GM19193 (cell line): ENCODE data around the gene PRUNE1.

ENCODE experiments used
- POLR2A ChIP-seq: IDR thresholded peaks from 4 replicates; pipeline ENCODE4 v1.6.1; 2011; ENCODE audit not compliant: insufficient read depth, insufficient read length; ENCODE audit errors: extremely low read depth

PRUNE1 gene

GRCh38 chr1:151010346-151010726 is 2.1 kb downstream of the PRUNE1 start:
- TF ChIP-seq POLR2A: no peak

GRCh38 chr1:151011154-151011850 is 3.1 kb downstream of the PRUNE1 start:
- no peak for TF ChIP-seq POLR2A

- no peak for TF ChIP-seq POLR2A
Observed at GRCh38 chr1:151012684-151013471, 4.6 kb downstream of the PRUNE1 start.

- TF ChIP-seq POLR2A: no peak
Observed at GRCh38 chr1:151013518-151013917, 5.3 kb downstream of the PRUNE1 start.

- no peak for TF ChIP-seq POLR2A
Observed at GRCh38 chr1:151024540-151025146, 16.4 kb downstream of the PRUNE1 start.

- no peak for TF ChIP-seq POLR2A
Observed at GRCh38 chr1:151026460-151026859, 18.2 kb downstream of the PRUNE1 start.

- TF ChIP-seq POLR2A: no peak
Observed at GRCh38 chr1:151032164-151032563, 23.9 kb downstream of the PRUNE1 start.

- TF ChIP-seq POLR2A: no peak
Observed at GRCh38 chr1:151035167-151035566, 26.9 kb downstream of the PRUNE1 start.

- TF ChIP-seq POLR2A: no peak
Observed at GRCh38 chr1:151036356-151036755, 28.1 kb downstream of the PRUNE1 start, which contains the start of gene BNIPL. TSS of gene BNIPL (plus strand) at chr1:151036586. CDS start at chr1:151036726, 140 bp downstream.

GRCh38 chr1:151037032-151037431 is 28.8 kb downstream of the PRUNE1 start:
- TF ChIP-seq POLR2A: no peak

GRCh38 chr1:151039521-151039920 is 31.3 kb downstream of the PRUNE1 start:
- TF ChIP-seq POLR2A: no peak

GRCh38 chr1:151043163-151043562 is 34.9 kb downstream of the PRUNE1 start:
- no peak for TF ChIP-seq POLR2A

- peak; percentile 57 for TF ChIP-seq POLR2A
Observed at GRCh38 chr1:151047591-151047924, 39.3 kb downstream of the PRUNE1 start, which contains the start of gene C1orf56. TSS of gene C1orf56 (plus strand) at chr1:151047751. CDS start at chr1:151047848, 97 bp downstream.

GRCh38 chr1:151047925-151048644 is 39.8 kb downstream of the PRUNE1 start:
- peak; percentile 44 for TF ChIP-seq POLR2A

- no peak for TF ChIP-seq POLR2A
Observed at GRCh38 chr1:151048645-151049032, 40.4 kb downstream of the PRUNE1 start.
